DOHH2 (cell line): ENCODE measurements around the gene GDPD4.

Source experiments
- EZH2phosphoT487 ChIP-seq: fragments of 200-600 bp; sonication (generic); IDR thresholded peaks from 2 replicates; pipeline ENCODE4 v1.6.1; 2017; ENCODE audit warnings: borderline replicate concordance, mild to moderate bottlenecking, antibody characterized with exemption, low read length, moderate library complexity, mixed read lengths
- TF ChIP-seq, protein P1 (sequence below): fragments of 200-600 bp; sonication (generic); IDR thresholded peaks from one replicate; pipeline ENCODE4 v1.5.1; 2014; ENCODE audit warnings: antibody characterized with exemption, mild to moderate bottlenecking, low read depth, low read length; ENCODE audit not compliant: poor library complexity, severe bottlenecking

DNA sequence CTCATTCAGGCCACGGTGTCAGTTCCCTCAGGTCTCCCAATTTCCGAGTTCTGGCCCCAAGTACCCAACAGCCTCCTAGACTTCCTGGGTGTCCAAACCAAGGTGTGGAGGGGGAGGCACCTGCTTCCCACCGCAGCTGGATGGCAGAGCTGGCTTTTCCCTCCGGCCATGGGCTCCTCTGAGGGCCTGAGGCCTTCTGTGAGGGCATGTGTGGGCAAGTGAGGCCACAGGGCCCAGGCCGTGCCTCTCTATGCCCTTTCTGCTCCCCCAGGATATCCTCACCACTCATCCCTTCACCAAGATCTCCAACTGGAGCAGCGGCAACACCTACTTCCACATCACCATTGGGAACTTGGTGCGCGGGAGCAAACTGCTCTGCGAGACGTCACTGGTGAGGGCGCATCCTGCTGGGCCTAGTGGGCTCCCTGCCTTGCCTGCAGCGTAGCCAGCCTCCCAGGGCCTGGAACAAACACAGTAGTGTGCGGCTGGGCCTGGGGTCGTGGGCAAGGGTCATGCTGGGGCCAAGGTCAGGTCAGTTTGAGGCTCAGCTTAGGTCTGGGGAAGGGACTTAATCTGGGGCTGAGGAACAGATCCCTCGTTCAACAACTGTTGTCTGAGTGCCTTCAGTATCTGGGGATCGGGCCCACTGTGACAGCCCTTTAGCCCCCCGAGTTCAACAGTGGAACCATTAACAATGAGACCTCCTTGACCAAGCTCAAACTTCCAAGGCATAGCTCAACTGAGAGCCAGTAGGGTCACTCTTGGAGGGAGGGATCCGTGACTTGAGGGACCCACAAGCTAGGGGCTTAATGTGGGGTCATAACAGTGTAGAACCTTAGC, 87.7 kb downstream of the GDPD4 start:
- TF ChIP-seq, protein P1, sequence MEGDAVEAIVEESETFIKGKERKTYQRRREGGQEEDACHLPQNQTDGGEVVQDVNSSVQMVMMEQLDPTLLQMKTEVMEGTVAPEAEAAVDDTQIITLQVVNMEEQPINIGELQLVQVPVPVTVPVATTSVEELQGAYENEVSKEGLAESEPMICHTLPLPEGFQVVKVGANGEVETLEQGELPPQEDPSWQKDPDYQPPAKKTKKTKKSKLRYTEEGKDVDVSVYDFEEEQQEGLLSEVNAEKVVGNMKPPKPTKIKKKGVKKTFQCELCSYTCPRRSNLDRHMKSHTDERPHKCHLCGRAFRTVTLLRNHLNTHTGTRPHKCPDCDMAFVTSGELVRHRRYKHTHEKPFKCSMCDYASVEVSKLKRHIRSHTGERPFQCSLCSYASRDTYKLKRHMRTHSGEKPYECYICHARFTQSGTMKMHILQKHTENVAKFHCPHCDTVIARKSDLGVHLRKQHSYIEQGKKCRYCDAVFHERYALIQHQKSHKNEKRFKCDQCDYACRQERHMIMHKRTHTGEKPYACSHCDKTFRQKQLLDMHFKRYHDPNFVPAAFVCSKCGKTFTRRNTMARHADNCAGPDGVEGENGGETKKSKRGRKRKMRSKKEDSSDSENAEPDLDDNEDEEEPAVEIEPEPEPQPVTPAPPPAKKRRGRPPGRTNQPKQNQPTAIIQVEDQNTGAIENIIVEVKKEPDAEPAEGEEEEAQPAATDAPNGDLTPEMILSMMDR = no peak
- no peak for TF ChIP-seq EZH2phosphoT487
